Neural progenitor cell (in vitro differentiated cells): ENCODE data around the gene RNASE13.

ENCODE experiments used
- EZH2 ChIP-seq: fragments of 200-600 bp; sonication (generic); IDR thresholded peaks from 2 replicates; pipeline ENCODE4 v1.6.1; 2017; ENCODE audit warnings: antibody characterized with exemption, mild to moderate bottlenecking, moderate library complexity
- EZH2phosphoT487 ChIP-seq: fragments of 200-600 bp; sonication (generic); IDR thresholded peaks from 2 replicates; pipeline ENCODE4 v1.6.1; 2017; ENCODE audit warnings: antibody characterized with exemption
- TF ChIP-seq, protein P1 (sequence below): fragments of 200-600 bp; sonication (generic); IDR thresholded peaks from 2 replicates; pipeline ENCODE4 v1.5.1; 2017; ENCODE audit warnings: antibody characterized with exemption, mild to moderate bottlenecking

DNA sequence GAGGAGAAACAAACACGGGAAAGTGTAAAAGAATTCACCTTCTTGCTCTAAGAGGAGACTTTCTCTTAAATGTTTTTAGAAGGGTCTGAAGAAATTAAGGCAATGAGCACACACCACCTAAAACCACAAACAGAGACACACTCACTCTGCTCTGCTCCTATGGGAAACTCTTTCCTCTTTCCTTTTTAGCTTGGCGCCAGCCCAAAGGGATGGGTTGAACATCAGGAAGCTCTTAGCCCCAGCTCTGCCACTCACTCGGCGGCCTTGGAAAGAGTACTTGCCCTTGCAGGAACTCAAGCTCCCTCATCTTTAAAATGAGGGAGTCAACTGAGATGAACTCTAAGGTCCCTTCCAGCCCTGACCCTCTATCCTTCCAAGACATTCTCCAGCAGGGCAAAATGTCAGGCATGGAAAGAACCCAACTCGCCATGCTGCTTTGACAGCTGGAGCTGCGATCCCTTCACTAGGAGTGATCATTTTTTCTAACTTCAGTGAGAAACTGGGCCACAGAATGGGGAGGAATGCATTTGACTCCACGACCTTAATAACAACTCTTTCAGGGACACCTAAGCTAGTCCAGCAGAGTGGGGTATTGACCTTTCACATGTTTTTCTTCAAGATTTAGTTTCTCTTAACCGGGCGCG lies 22.0 kb upstream of the RNASE13 start:
- TF ChIP-seq EZH2 (no peak), EZH2phosphoT487 (no peak)
- TF ChIP-seq, protein P1, sequence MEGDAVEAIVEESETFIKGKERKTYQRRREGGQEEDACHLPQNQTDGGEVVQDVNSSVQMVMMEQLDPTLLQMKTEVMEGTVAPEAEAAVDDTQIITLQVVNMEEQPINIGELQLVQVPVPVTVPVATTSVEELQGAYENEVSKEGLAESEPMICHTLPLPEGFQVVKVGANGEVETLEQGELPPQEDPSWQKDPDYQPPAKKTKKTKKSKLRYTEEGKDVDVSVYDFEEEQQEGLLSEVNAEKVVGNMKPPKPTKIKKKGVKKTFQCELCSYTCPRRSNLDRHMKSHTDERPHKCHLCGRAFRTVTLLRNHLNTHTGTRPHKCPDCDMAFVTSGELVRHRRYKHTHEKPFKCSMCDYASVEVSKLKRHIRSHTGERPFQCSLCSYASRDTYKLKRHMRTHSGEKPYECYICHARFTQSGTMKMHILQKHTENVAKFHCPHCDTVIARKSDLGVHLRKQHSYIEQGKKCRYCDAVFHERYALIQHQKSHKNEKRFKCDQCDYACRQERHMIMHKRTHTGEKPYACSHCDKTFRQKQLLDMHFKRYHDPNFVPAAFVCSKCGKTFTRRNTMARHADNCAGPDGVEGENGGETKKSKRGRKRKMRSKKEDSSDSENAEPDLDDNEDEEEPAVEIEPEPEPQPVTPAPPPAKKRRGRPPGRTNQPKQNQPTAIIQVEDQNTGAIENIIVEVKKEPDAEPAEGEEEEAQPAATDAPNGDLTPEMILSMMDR, result no peak
